ENCODE results near the gene INPP4B. TPM values are rescaled to one million over a fixed set of nuclear protein-coding genes. Genes with fewer than 3 reads are reported as not detected.

Gene INPP4B
- total RNA-seq, 1 experiment from 2014 or later: 53.7 TPM

DNA sequence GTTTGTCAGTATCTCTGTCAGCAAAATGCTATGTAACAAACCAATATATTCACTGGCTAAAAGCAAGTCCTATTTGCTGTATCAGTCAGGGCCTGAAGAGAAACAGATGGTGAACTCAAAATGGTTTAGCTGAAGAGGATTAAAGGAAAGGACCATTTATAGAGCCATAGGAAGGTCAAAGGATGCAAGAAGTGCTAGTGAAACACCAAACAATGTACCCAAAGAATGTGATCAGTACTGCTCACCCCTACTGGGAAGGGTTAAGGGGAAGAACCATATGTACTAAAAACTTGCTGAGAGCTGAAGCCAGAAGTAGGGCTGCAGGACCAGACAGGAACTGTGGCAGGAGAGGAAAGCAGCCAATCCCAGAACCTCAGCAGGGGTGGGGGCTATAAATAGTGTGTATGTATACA, 479.3 kb downstream of the INPP4B start:
- intact Hi-C loops (cut with micrococcal nuclease; ENCODE audit: unreplicated experiment): no loop called here
- peaks cover 6% of the 10 kb centered on the region; the same call in 1 of the 2 replicates for H3K9me3 ChIP-seq (ENCODE audit: insufficient read depth, low read depth)
- no peaks in the 10 kb centered on the region for H3K4me1 ChIP-seq (replicated peaks; ENCODE audit: insufficient read depth)
- no peak overlapping the region for H2AFZ ChIP-seq
- ChIA-PET POLR2A (ENCODE audit: unreplicated experiment) (no interaction called here), CTCF (no interaction called here)
- no peaks in the 10 kb centered on the region for H3K27me3 ChIP-seq (ENCODE audit: insufficient read depth, low read depth)
- H3K4me3 ChIP-seq: no peak overlapping the region
- no peaks in the 10 kb centered on the region for H3F3A ChIP-seq (ENCODE audit: insufficient read depth, low read depth)
- no peak overlapping the region for H3K27ac ChIP-seq
- TF ChIP-seq, protein P1, sequence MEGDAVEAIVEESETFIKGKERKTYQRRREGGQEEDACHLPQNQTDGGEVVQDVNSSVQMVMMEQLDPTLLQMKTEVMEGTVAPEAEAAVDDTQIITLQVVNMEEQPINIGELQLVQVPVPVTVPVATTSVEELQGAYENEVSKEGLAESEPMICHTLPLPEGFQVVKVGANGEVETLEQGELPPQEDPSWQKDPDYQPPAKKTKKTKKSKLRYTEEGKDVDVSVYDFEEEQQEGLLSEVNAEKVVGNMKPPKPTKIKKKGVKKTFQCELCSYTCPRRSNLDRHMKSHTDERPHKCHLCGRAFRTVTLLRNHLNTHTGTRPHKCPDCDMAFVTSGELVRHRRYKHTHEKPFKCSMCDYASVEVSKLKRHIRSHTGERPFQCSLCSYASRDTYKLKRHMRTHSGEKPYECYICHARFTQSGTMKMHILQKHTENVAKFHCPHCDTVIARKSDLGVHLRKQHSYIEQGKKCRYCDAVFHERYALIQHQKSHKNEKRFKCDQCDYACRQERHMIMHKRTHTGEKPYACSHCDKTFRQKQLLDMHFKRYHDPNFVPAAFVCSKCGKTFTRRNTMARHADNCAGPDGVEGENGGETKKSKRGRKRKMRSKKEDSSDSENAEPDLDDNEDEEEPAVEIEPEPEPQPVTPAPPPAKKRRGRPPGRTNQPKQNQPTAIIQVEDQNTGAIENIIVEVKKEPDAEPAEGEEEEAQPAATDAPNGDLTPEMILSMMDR (conservative IDR thresholded peaks at IDR 0.05): no peak
- TF ChIP-seq EZH2 (IDR thresholded peaks at IDR 0.05; ENCODE audit: low read depth): no peak
- no peaks in the 10 kb centered on the region for H4K20me1 ChIP-seq (ENCODE audit: insufficient read depth)
- 0 out of 2 replicates have a peak, but pooled peaks cover 5% of the 10 kb centered on the region for H3K36me3 ChIP-seq (ENCODE audit: low read depth)
- no peaks in the 10 kb centered on the region for H3K9me2 ChIP-seq (ENCODE audit: insufficient read depth)
- H3K4me2 ChIP-seq: no peak overlapping the region
- no TSS peak for BruUV-seq (replicated peaks)
- peaks cover 30% of the 10 kb centered on the region for H3K79me2 ChIP-seq (ENCODE audit: low read depth)
- no peak for DNase-seq

DNA sequence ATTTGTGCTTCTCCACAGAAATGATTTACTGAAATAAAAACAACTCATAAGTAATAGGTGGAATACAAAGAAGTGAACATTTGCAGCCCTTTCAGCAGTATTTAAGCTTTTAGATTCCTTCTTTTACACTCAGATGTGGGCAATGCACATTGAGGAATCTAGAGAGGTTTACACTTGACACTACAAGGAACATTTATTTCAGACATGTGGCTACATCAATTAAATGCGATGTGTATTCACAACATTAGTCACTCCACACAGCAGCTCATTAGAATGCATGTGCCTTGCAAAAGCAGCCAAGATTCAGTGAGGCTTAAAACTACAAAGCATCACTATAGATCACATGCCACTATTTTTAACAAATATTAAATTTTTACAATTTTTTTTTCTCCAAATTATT, 480.7 kb downstream of the INPP4B start:
- Histone ChIP-seq H2AFZ (no peak overlapping the region), H3K9me3 (ENCODE audit: insufficient read depth, low read depth) (no peaks in the 10 kb centered on the region), H3K4me2 (no peak overlapping the region), H3K4me3 (no peak overlapping the region), H3K4me1 (replicated peaks; ENCODE audit: insufficient read depth) (no peaks in the 10 kb centered on the region), H3K79me2 (ENCODE audit: low read depth) (peaks cover 18% of the 10 kb centered on the region), H3K27me3 (ENCODE audit: insufficient read depth, low read depth) (no peaks in the 10 kb centered on the region), H4K20me1 (ENCODE audit: insufficient read depth) (no peaks in the 10 kb centered on the region), H3F3A (ENCODE audit: insufficient read depth, low read depth) (no peaks in the 10 kb centered on the region), H3K9me2 (ENCODE audit: insufficient read depth) (no peaks in the 10 kb centered on the region), H3K27ac (no peak overlapping the region), H3K36me3 (ENCODE audit: low read depth) (0 out of 2 replicates have a peak, but pooled peaks cover 5% of the 10 kb centered on the region)
- intact Hi-C loops (cut with micrococcal nuclease; ENCODE audit: unreplicated experiment): no loop called here
- BruUV-seq (replicated peaks): no TSS peak
- POLR2A ChIA-PET (ENCODE audit: unreplicated experiment): no interaction called here
- TF ChIP-seq EZH2 (IDR thresholded peaks at IDR 0.05; ENCODE audit: low read depth): no peak
- TF ChIP-seq, protein P1 (conservative IDR thresholded peaks at IDR 0.05): no peak
- CTCF ChIA-PET: no interaction called here
- no peak for DNase-seq

DNA sequence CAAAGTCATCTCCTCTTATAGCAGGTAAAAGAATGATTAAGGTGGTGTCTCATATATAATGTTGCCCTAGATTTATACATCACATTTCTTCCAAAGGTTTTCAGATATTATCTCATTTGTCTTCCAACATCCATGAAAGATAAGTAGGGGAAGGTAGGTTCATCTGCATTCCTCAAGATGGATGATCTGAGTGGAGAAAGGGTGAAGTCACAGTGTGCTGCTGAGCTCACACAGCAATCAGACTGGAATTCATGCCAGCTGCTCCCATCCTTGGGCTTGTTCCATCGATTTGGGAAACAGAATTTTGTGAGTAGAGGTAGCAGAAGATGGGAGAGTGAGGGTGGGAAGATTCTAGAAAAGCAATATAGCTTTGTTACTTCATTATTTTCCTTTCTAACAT, 482.4 kb downstream of the INPP4B start:
- no peak overlapping the region for H3K4me2 ChIP-seq
- no peak overlapping the region for H3K27ac ChIP-seq
- intact Hi-C loops (cut with micrococcal nuclease; ENCODE audit: unreplicated experiment): no loop called here
- H3K4me3 ChIP-seq: no peak overlapping the region
- no peak for DNase-seq
- POLR2A ChIA-PET (ENCODE audit: unreplicated experiment): no interaction called here
- no peak for TF ChIP-seq EZH2 (IDR thresholded peaks at IDR 0.05; ENCODE audit: low read depth)
- TF ChIP-seq, protein P1 (conservative IDR thresholded peaks at IDR 0.05): no peak
- no peaks in the 10 kb centered on the region for H3K27me3 ChIP-seq (ENCODE audit: insufficient read depth, low read depth)
- no peaks in the 10 kb centered on the region for H3K9me2 ChIP-seq (ENCODE audit: insufficient read depth)
- no peaks in the 10 kb centered on the region for H3K4me1 ChIP-seq (replicated peaks; ENCODE audit: insufficient read depth)
- CTCF ChIA-PET: no interaction called here
- H3K79me2 ChIP-seq (ENCODE audit: low read depth): peaks cover 8% of the 10 kb centered on the region
- BruUV-seq (replicated peaks): no TSS peak
- H4K20me1 ChIP-seq (ENCODE audit: insufficient read depth): no peaks in the 10 kb centered on the region
- no peak overlapping the region for H2AFZ ChIP-seq
- H3F3A ChIP-seq (ENCODE audit: insufficient read depth, low read depth): no peaks in the 10 kb centered on the region
- no peaks in the 10 kb centered on the region for H3K36me3 ChIP-seq (ENCODE audit: low read depth)
- no peaks in the 10 kb centered on the region for H3K9me3 ChIP-seq (ENCODE audit: insufficient read depth, low read depth)
